ENCODE measurements around the gene KDM8.
"Not testable (repeated sequence)": the region's sequence is repeated elsewhere in the genome, so short reads cannot be mapped to it uniquely, and the experiment has no call there.

DNA sequence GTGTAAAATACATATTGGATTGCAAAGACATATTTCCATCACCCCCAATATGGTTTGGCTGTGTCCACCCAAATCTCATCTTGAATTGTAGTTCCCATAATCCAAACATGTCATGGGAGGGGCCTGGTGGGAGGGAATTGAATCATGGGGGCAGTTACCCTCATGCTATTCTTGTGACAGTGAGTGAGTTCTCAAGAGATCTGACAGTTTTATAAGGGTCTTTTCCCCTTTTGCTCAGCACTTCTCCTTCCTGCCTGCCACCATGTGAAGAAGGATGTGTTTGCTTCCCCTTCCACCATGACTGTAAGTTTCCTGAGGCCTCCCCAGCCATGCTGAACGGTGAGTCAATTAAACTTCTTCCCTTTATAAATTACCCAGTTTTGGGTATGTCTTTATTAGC, 43.8 kb downstream of the KDM8 start:
- TF ChIP-seq, protein P1, sequence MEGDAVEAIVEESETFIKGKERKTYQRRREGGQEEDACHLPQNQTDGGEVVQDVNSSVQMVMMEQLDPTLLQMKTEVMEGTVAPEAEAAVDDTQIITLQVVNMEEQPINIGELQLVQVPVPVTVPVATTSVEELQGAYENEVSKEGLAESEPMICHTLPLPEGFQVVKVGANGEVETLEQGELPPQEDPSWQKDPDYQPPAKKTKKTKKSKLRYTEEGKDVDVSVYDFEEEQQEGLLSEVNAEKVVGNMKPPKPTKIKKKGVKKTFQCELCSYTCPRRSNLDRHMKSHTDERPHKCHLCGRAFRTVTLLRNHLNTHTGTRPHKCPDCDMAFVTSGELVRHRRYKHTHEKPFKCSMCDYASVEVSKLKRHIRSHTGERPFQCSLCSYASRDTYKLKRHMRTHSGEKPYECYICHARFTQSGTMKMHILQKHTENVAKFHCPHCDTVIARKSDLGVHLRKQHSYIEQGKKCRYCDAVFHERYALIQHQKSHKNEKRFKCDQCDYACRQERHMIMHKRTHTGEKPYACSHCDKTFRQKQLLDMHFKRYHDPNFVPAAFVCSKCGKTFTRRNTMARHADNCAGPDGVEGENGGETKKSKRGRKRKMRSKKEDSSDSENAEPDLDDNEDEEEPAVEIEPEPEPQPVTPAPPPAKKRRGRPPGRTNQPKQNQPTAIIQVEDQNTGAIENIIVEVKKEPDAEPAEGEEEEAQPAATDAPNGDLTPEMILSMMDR (IDR thresholded peaks at IDR 0.05) = not testable (repeated sequence)
- not testable (repeated sequence) for TF ChIP-seq POLR2AphosphoS5 (IDR thresholded peaks at IDR 0.05; ENCODE audit: low read depth, low read length); SIN3A (IDR thresholded peaks at IDR 0.05; ENCODE audit: borderline replicate concordance, insufficient read depth, low read depth, low read length)

Measured in Panc1 (cell line).